Endothelial cell of umbilical vein (primary cell): ENCODE results near the gene PCID2. TPM values are rescaled to one million over a fixed set of nuclear protein-coding genes. Genes with fewer than 3 reads are reported as not detected.
A peak's percentile ranks its signal among the peaks of the same experiment; 100 is the strongest.
"Not testable (repeated sequence)": the region's sequence is repeated elsewhere in the genome, so short reads cannot be mapped to it uniquely, and the experiment has no call there.

Experiments used
- Bru-seq: library from RNA; stranded (reverse); fragments of 400-500 nt; gene quantifications from one replicate; lab custom pipeline; 2021; lab: Mats Ljungman, UMichigan
- BruChase-seq, 2 experiments: library from RNA; stranded (reverse); fragments of 400-500 nt; gene quantifications; one replicate each; lab custom pipeline; 2021; lab: Mats Ljungman, UMichigan
- BruUV-seq: library from RNA; stranded (reverse); fragments of 400-500 nt; replicated peaks from 2 replicates; lab custom pipeline; 2021; lab: Mats Ljungman, UMichigan
- CTCF ChIA-PET: fragments of 300-600, 350-600 bp; sonication (Branson Sonifier 250); formaldehyde crosslinking; loops from one replicate; lab custom pipeline; 2021; ENCODE audit warnings: antibody characterized with exemption, inconsistent platforms; lab: Charles Lee
- POLR2A ChIA-PET: fragments of 300-600, 350-600 bp; sonication (Branson Sonifier 250); formaldehyde crosslinking; loops from one replicate; lab custom pipeline; 2021; ENCODE audit warnings: antibody characterized with exemption, inconsistent platforms; lab: Charles Lee
- DNase-seq: peaks from one replicate; pipeline ENCODE4 v3.0.0-alpha.2; 2011; ENCODE audit warnings: low read depth, low spot score
- FAIRE-seq: peaks from 2 replicates; lab custom pipeline; 2011; peaks lifted over from hg19 to GRCh38; lab: Jason Lieb, UNC
- H2AFZ ChIP-seq: 2 replicates; pipeline ENCODE4 v1.6.0; 2012; ENCODE audit warnings: low read depth, low read length, control low read depth, inconsistent platforms
- H3K27ac ChIP-seq: 2 replicates; pipeline ENCODE4 v1.5.1; 2011; ENCODE audit warnings: low read depth, mild to moderate bottlenecking, control low read depth, low read length, moderate library complexity; ENCODE audit not compliant: insufficient read depth
- H3K27me3 ChIP-seq, 2 experiments: 2 replicates each; pipeline versions ENCODE4 v1.6.0 to v1.6.1; 2011; ENCODE audit warnings: low read length in 2 of 2, mixed read lengths in 1 of 2; ENCODE audit not compliant: control insufficient read depth in 2 of 2, insufficient read depth in 2 of 2
- H3K36me3 ChIP-seq, 2 experiments: 2 replicates in 1 of 2; 3 replicates in 1 of 2; pipeline ENCODE4 v1.5.1; 2011; ENCODE audit warnings: low read length in 2 of 2, mild to moderate bottlenecking in 1 of 2, moderate library complexity in 1 of 2; ENCODE audit not compliant: control insufficient read depth in 2 of 2, insufficient read depth in 2 of 2; ENCODE audit errors: extremely low read depth in 1 of 2
- H3K4me1 ChIP-seq: 3 replicates; pipeline ENCODE4 v1.5.1; 2011; ENCODE audit warnings: mild to moderate bottlenecking, low read length; ENCODE audit not compliant: control insufficient read depth, insufficient read depth; ENCODE audit errors: extremely low read depth
- H3K4me2 ChIP-seq: 2 replicates; pipeline ENCODE4 v1.6.1; 2011; ENCODE audit warnings: low read length, control low read depth, mixed read lengths; ENCODE audit not compliant: insufficient read depth
- H3K4me3 ChIP-seq, 3 experiments: fragments of 200-600 bp in 1 of 3; sonication (generic), shearing (Covaris generic) in 1 of 3; replicated peaks in 1 of 3; 2 replicates each; pipeline ENCODE4 v1.5.1; 2011 to 2016; ENCODE audit warnings: control low read depth in 3 of 3, low read length in 3 of 3, mild to moderate bottlenecking in 2 of 3, inconsistent platforms in 1 of 3, low read depth in 1 of 3, moderate library complexity in 1 of 3; ENCODE audit not compliant: insufficient read depth in 1 of 3
- H3K79me2 ChIP-seq: 2 replicates; pipeline ENCODE4 v1.6.0; 2012; ENCODE audit warnings: low read length, inconsistent platforms; ENCODE audit not compliant: control insufficient read depth, insufficient read depth
- H3K9ac ChIP-seq: replicated peaks from 2 replicates; pipeline ENCODE3; 2011; ENCODE audit warnings: low read length, control low read depth; ENCODE audit not compliant: insufficient read depth; ENCODE audit errors: extremely low read depth
- H3K9me1 ChIP-seq: replicated peaks from 3 replicates; pipeline ENCODE4 v1.6.0; 2011; ENCODE audit warnings: mild to moderate bottlenecking, low read length; ENCODE audit not compliant: control insufficient read depth, insufficient read depth; ENCODE audit errors: extremely low read depth
- H3K9me3 ChIP-seq: replicated peaks from 2 replicates; pipeline ENCODE4 v1.5.1; 2012; ENCODE audit warnings: low read length, inconsistent platforms; ENCODE audit not compliant: control insufficient read depth, insufficient read depth
- H4K20me1 ChIP-seq: replicated peaks from 2 replicates; pipeline ENCODE3; 2011; ENCODE audit warnings: mild to moderate bottlenecking, low read length; ENCODE audit not compliant: control insufficient read depth, insufficient read depth; ENCODE audit errors: extremely low read depth
- EZH2 ChIP-seq: IDR thresholded peaks from 2 replicates; pipeline ENCODE4 v1.6.1; 2012; ENCODE audit warnings: borderline replicate concordance, low read depth, mild to moderate bottlenecking, moderate library complexity, low read length, inconsistent platforms; ENCODE audit not compliant: severe bottlenecking
- MYC ChIP-seq: IDR thresholded peaks from one replicate; pipeline ENCODE4 v1.6.1; 2011; ENCODE audit warnings: mild to moderate bottlenecking, low read depth, low read length
- POLR2A ChIP-seq: IDR thresholded peaks from 2 replicates; pipeline ENCODE4 v1.6.1; 2012; ENCODE audit warnings: low read depth, mild to moderate bottlenecking, control low read depth, low read length
- POLR2AphosphoS5 ChIP-seq: IDR thresholded peaks from 2 replicates; pipeline ENCODE4 v1.6.1; 2012; ENCODE audit warnings: low read depth, mild to moderate bottlenecking, control low read depth, low read length, moderate library complexity; ENCODE audit not compliant: insufficient read depth
- dilution Hi-C: fragments of 300-500 bp; cut with MboI; formaldehyde crosslinking; loops from one replicate; pipeline ENCODE4 v1.15.0; 2019; ENCODE audit warnings: low sequenced_read_pairs; ENCODE audit not compliant: extremely low pct_ligation_motif_present
- intact Hi-C: fragments of 100-400 bp; cut with micrococcal nuclease; formaldehyde crosslinking; loops from one replicate; pipeline ENCODE4 v1.10.0; 2022
- long read RNA-seq: library from polyadenylated mRNA; stranded (forward); transcript quantifications from one replicate; pipeline ENCODE4 v2.0.0, GENCODE V29; 2021
- polyA minus RNA-seq, 3 experiments: library from RNA; depleted of rRNA, polyadenylated mRNA; stranded (reverse); fragments of >200 nt; gene quantifications; 1 replicate in 1 of 3; 2 replicates in 2 of 3; pipeline ENCODE4 v1.2.3, GENCODE V29; 2011
- polyA plus RNA-seq, 4 experiments: library from polyadenylated mRNA; depleted of rRNA in 3 of 4; stranded (reverse) in 3 of 4; unstranded in 1 of 4; fragments of >200 nt; gene quantifications; 2 replicates each; pipeline versions ENCODE4 v1.2.1 to v1.2.3, GENCODE V29; 2011 to 2012; ENCODE audit warnings: missing spikeins in 1 of 4
- total RNA-seq: library from RNA; stranded (reverse); gene quantifications from 2 replicates; pipeline ENCODE4 v1.2.3, GENCODE V29; 2021

Gene PCID2
- total RNA-seq, result 48.5 and 55.6 TPM in 2 replicates
- 43.2 and 52.1 TPM in 2 replicates for polyA plus RNA-seq
- polyA plus RNA-seq (2011; cell fraction: cytosol; rRNA removed), result 53.9 and 60.0 TPM in 2 replicates
- 119 and 141 TPM in 2 replicates for polyA plus RNA-seq (2011; cell fraction: nucleus; rRNA removed)
- polyA plus RNA-seq (2012), result 54.6 and 60.3 TPM in 2 replicates
- 72.1 and 72.5 TPM in 2 replicates for polyA minus RNA-seq
- 59.6 TPM for polyA minus RNA-seq (2011; cell fraction: cytosol; rRNA and poly(A)+ RNA removed)
- polyA minus RNA-seq (2011; cell fraction: nucleus; rRNA and poly(A)+ RNA removed), result 49.8 and 68.3 TPM in 2 replicates
- Bru-seq, nascent RNA, result percentile 86 among the genes with signal in this experiment
- BruChase-seq, experiment 1, labeled RNA remaining after a 6-hour chase, result percentile 85 among the genes with signal in this experiment
- percentile 91 among the genes with signal in this experiment for BruChase-seq, experiment 2, labeled RNA remaining after a 2-hour chase
- long read RNA-seq, transcript PCID2-206 (15 exons, 1,671 nt), result minor isoform, 19 of 140 reads
- long read RNA-seq, transcript PCID2-205 (15 exons, 1,654 nt), result minor isoform, 14 of 140 reads
- long read RNA-seq, transcript PCID2-202 (14 exons, 1,898 nt), result major isoform, 60 of 140 reads
- long read RNA-seq, transcript PCID2-210 (8 exons, 859 nt), result minor isoform, 5 of 140 reads
- long read RNA-seq, partial matches to known transcripts, result 8 of 140 reads
- long read RNA-seq, other reads (novel, unspliced or antisense), result 27 of 140 reads

GRCh38 chr13:113208421-113209335 is at the start of gene PCID2:
TSS of gene PCID2 (minus strand) at chr13:113208669. CDS start at chr13:113208634, 35 bp downstream.
- no peaks in the 10 kb centered on the region for H4K20me1 ChIP-seq
- H3K27me3 ChIP-seq, result no peaks in the 10 kb centered on the region
- H3K4me2 ChIP-seq, result peak within 1 kb of the TSS; percentile 76
- BruUV-seq, result no TSS peak
- dilution Hi-C loops, result no loop called here
- peak within 1 kb of the TSS; percentile 84 for H2AFZ ChIP-seq
- peak within 1 kb of the TSS; percentile 98 for H3K9ac ChIP-seq
- ChIA-PET CTCF (interaction anchor here (1.0 to 1.8 kb wide), 2 partner anchors 21 to 52 kb away, joined by 3 to 4 read pairs; no protein-coding TSS in a partner anchor), POLR2A (interaction anchor here (1.4 to 1.8 kb wide), 2 partner anchors 17 to 22 kb away, joined by 3 to 6 read pairs; no protein-coding TSS in a partner anchor)
- H3K79me2 ChIP-seq, result peaks cover 87% of the 10 kb centered on the region
- peak within 1 kb of the TSS; percentile 98 for H3K27ac ChIP-seq
- FAIRE-seq (peak; percentile 80), DNase-seq (peak; percentile 85)
- H3K9me1 ChIP-seq, result no peaks in the 10 kb centered on the region
- H3K36me3 ChIP-seq, result peaks cover 0 to 2% of the 10 kb centered on the region in 2 experiments
- H3K4me3 ChIP-seq, result peak within 1 kb of the TSS; percentile 73 to 92 (median 91)
- H3K4me1 ChIP-seq, result peaks cover 19% of the 10 kb centered on the region
- no peaks in the 10 kb centered on the region for H3K9me3 ChIP-seq
- intact Hi-C loops, result loop anchor here (1.0 to 5.0 kb wide), 5 partner anchors 21 to 266 kb away; no protein-coding TSS in a partner anchor
- TF ChIP-seq POLR2AphosphoS5, result peak; percentile 90
- TF ChIP-seq MYC, result peak; percentile 34
- TF ChIP-seq EZH2, result no peak
- peak; percentile 78 for TF ChIP-seq POLR2A

- H4K20me1 ChIP-seq, POLR2A ChIA-PET, H3K27me3 ChIP-seq, dilution Hi-C loops, H2AFZ ChIP-seq, H3K4me2 ChIP-seq, H3K9me1 ChIP-seq, intact Hi-C loops, H3K79me2 ChIP-seq, H3K4me1 ChIP-seq, H3K9ac ChIP-seq, H3K4me3 ChIP-seq, DNase-seq, H3K9me3 ChIP-seq, H3K27ac ChIP-seq, BruUV-seq: not testable (repeated sequence)
- H3K36me3 ChIP-seq, result peaks cover 20 to 29% of the 10 kb centered on the region in 2 experiments
- FAIRE-seq, result peak; percentile 43
- CTCF ChIA-PET, result interaction anchor here (0.8 kb wide), 1 partner anchor 16 kb away, joined by 3 read pairs; no protein-coding TSS in a partner anchor
Observed at GRCh38 chr13:113257908-113258307, 49.4 kb upstream of the PCID2 start.
